GM12892 (cell line): Measurements from ENCODE around the gene CACNA1C.

Experiments used
- POLR2A ChIP-seq: IDR thresholded peaks from 2 replicates; pipeline ENCODE4 v1.6.1; 2011; ENCODE audit warnings: low read depth, low read length, control low read depth
- POLR2AphosphoS5 ChIP-seq: IDR thresholded peaks from 2 replicates; pipeline ENCODE4 v1.6.1; 2011; ENCODE audit warnings: low read depth, low read length, control low read depth
- TAF1 ChIP-seq: IDR thresholded peaks from 2 replicates; pipeline ENCODE4 v1.6.1; 2011; ENCODE audit warnings: low read depth, mild to moderate bottlenecking, control low read depth, low read length, borderline replicate concordance

DNA sequence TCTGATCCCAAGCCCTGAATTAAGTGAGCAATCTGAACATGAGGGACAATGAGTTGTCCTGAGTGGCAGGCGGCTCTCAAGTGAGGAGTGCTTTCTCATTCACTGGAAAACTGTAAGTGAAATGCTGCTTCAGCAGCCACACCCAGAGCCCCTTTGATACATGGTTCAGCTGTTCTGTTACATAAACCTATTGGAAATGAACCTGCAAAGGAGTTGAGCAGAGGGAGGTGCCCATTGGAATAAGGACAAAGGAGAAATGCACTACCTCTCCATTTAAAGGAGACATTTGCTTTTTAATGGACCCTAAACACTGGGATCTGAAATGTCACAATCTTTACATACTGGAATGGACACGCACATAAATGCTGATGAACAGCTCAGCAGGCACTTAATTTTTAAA, 169.9 kb downstream of the CACNA1C start:
- TF ChIP-seq POLR2AphosphoS5 (no peak), POLR2A (no peak), TAF1 (no peak)
